Measurements from ENCODE around the gene TRIO. TPM values are rescaled to one million over a fixed set of nuclear protein-coding genes. Genes with fewer than 3 reads are reported as not detected.

Gene TRIO
- total RNA-seq, 1 experiment from 2014 or later, result 88.8 TPM

DNA sequence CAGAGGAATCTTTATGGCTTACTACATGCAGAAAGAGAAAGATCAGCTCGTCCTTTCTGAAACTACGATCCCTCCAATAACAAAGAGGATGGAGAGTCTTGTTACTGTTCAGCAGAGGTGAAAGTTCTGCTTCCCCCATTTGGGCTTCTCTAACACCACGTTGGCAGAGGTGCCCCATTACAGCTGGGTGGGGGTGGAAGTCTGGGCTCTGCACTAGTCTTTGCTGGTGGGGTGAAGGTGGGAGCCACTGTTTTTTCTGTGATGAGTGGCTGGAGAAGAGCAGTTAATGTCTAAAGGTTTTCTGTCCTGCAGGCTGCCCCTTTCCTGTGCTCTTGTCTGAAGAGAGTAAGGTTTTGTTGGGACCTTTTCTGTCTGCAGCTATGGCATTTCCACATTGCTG is 373.8 kb downstream of the TRIO start:
- Mint-ChIP-seq H3K4me3 (no peak overlapping the region), H3K27me3 (ENCODE audit: low read depth) (no peaks in the 10 kb centered on the region), H3K27ac (no peak overlapping the region), H3K36me3 (no peaks in the 10 kb centered on the region; the same call in 1 of the 2 replicates), H3K9me3 (peaks cover 11% of the 10 kb centered on the region), H3K4me1 (peaks cover 6% of the 10 kb centered on the region; the same call in 1 of the 2 replicates)
- CTCF ChIA-PET, result interaction anchor here (1.6 to 2.7 kb wide), 2 partner anchors 12 to 132 kb away, joined by 6 to 13 read pairs; no protein-coding TSS in a partner anchor
- POLR2A ChIA-PET, result interaction anchor here (1.3 kb wide), 1 partner anchor 12 kb away, joined by 3 read pairs; no protein-coding TSS in a partner anchor
- DNase-seq (ENCODE audit: low spot score), result no peak
- ATAC-seq, result no peak
- TF ChIP-seq ZNF317 (CRISPR knock-in tag; IDR thresholded peaks at IDR 0.05; ENCODE audit: borderline replicate concordance, low read depth), result no peak
- TF ChIP-seq ZNF219 (CRISPR knock-in tag; IDR thresholded peaks at IDR 0.05; ENCODE audit: borderline replicate concordance), result no peak
- TF ChIP-seq ESRRA (CRISPR knock-in tag; IDR thresholded peaks at IDR 0.05; ENCODE audit: borderline replicate concordance), result no peak
- TF ChIP-seq, protein P1, sequence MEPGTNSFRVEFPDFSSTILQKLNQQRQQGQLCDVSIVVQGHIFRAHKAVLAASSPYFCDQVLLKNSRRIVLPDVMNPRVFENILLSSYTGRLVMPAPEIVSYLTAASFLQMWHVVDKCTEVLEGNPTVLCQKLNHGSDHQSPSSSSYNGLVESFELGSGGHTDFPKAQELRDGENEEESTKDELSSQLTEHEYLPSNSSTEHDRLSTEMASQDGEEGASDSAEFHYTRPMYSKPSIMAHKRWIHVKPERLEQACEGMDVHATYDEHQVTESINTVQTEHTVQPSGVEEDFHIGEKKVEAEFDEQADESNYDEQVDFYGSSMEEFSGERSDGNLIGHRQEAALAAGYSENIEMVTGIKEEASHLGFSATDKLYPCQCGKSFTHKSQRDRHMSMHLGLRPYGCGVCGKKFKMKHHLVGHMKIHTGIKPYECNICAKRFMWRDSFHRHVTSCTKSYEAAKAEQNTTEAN (CRISPR knock-in tag; IDR thresholded peaks at IDR 0.05), result no peak
- TF ChIP-seq, protein P2, sequence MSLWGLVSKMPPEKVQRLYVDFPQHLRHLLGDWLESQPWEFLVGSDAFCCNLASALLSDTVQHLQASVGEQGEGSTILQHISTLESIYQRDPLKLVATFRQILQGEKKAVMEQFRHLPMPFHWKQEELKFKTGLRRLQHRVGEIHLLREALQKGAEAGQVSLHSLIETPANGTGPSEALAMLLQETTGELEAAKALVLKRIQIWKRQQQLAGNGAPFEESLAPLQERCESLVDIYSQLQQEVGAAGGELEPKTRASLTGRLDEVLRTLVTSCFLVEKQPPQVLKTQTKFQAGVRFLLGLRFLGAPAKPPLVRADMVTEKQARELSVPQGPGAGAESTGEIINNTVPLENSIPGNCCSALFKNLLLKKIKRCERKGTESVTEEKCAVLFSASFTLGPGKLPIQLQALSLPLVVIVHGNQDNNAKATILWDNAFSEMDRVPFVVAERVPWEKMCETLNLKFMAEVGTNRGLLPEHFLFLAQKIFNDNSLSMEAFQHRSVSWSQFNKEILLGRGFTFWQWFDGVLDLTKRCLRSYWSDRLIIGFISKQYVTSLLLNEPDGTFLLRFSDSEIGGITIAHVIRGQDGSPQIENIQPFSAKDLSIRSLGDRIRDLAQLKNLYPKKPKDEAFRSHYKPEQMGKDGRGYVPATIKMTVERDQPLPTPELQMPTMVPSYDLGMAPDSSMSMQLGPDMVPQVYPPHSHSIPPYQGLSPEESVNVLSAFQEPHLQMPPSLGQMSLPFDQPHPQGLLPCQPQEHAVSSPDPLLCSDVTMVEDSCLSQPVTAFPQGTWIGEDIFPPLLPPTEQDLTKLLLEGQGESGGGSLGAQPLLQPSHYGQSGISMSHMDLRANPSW (CRISPR knock-in tag; conservative IDR thresholded peaks at IDR 0.05; ENCODE audit: low read depth), result no peak
- no peak for TF ChIP-seq ZNF416 (CRISPR knock-in tag; IDR thresholded peaks at IDR 0.05)
- no peak for TF ChIP-seq CREM (CRISPR knock-in tag; IDR thresholded peaks at IDR 0.05)
- TF ChIP-seq, protein P3, sequence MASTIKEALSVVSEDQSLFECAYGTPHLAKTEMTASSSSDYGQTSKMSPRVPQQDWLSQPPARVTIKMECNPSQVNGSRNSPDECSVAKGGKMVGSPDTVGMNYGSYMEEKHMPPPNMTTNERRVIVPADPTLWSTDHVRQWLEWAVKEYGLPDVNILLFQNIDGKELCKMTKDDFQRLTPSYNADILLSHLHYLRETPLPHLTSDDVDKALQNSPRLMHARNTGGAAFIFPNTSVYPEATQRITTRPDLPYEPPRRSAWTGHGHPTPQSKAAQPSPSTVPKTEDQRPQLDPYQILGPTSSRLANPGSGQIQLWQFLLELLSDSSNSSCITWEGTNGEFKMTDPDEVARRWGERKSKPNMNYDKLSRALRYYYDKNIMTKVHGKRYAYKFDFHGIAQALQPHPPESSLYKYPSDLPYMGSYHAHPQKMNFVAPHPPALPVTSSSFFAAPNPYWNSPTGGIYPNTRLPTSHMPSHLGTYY (CRISPR knock-in tag; IDR thresholded peaks at IDR 0.05), result no peak
- TF ChIP-seq CBFB (CRISPR knock-in tag; IDR thresholded peaks at IDR 0.05; ENCODE audit: low read depth), result no peak
- TF ChIP-seq, protein P4, sequence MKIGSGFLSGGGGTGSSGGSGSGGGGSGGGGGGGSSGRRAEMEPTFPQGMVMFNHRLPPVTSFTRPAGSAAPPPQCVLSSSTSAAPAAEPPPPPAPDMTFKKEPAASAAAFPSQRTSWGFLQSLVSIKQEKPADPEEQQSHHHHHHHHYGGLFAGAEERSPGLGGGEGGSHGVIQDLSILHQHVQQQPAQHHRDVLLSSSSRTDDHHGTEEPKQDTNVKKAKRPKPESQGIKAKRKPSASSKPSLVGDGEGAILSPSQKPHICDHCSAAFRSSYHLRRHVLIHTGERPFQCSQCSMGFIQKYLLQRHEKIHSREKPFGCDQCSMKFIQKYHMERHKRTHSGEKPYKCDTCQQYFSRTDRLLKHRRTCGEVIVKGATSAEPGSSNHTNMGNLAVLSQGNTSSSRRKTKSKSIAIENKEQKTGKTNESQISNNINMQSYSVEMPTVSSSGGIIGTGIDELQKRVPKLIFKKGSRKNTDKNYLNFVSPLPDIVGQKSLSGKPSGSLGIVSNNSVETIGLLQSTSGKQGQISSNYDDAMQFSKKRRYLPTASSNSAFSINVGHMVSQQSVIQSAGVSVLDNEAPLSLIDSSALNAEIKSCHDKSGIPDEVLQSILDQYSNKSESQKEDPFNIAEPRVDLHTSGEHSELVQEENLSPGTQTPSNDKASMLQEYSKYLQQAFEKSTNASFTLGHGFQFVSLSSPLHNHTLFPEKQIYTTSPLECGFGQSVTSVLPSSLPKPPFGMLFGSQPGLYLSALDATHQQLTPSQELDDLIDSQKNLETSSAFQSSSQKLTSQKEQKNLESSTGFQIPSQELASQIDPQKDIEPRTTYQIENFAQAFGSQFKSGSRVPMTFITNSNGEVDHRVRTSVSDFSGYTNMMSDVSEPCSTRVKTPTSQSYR (CRISPR knock-in tag; IDR thresholded peaks at IDR 0.05), result no peak
- no peak for TF ChIP-seq NR1H2 (CRISPR knock-in tag; IDR thresholded peaks at IDR 0.05)
- TF ChIP-seq SOX15 (CRISPR knock-in tag; IDR thresholded peaks at IDR 0.05), result no peak

- CTCF ChIA-PET, result no interaction called here
Observed at GRCh38 chr5:14518638-14519037, 375.5 kb downstream of the TRIO start.

More at GRCh38 chr5:14518638-14519037, 375.5 kb downstream of the TRIO start:
- Mint-ChIP-seq H3K9me3 (peaks cover 11% of the 10 kb centered on the region), H3K27me3 (ENCODE audit: low read depth) (no peaks in the 10 kb centered on the region), H3K4me3 (no peak overlapping the region), H3K27ac (no peak overlapping the region), H3K4me1 (peaks cover 3% of the 10 kb centered on the region; the same call in 1 of the 2 replicates), H3K36me3 (no peaks in the 10 kb centered on the region; the same call in 1 of the 2 replicates)
- POLR2A ChIA-PET, result no interaction called here
- TF ChIP-seq MYBL2 (CRISPR knock-in tag; IDR thresholded peaks at IDR 0.05), result no peak
- TF ChIP-seq, protein P5, sequence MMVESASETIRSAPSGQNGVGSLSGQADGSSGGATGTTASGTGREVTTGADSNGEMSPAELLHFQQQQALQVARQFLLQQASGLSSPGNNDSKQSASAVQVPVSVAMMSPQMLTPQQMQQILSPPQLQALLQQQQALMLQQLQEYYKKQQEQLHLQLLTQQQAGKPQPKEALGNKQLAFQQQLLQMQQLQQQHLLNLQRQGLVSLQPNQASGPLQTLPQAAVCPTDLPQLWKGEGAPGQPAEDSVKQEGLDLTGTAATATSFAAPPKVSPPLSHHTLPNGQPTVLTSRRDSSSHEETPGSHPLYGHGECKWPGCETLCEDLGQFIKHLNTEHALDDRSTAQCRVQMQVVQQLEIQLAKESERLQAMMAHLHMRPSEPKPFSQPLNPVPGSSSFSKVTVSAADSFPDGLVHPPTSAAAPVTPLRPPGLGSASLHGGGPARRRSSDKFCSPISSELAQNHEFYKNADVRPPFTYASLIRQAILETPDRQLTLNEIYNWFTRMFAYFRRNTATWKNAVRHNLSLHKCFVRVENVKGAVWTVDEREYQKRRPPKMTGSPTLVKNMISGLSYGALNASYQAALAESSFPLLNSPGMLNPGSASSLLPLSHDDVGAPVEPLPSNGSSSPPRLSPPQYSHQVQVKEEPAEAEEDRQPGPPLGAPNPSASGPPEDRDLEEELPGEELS (CRISPR knock-in tag; IDR thresholded peaks at IDR 0.05), result no peak
- no peak for ATAC-seq
- DNase-seq (ENCODE audit: low spot score), result no peak
